ENCODE data around the gene SERPINB7. TPM values are rescaled to one million over a fixed set of nuclear protein-coding genes. Genes with fewer than 3 reads are reported as not detected.

SERPINB7 gene
- polyA plus RNA-seq, 1 donor from 2014 or later = not detected

- Histone ChIP-seq H3K9me2 (ENCODE audit: insufficient read depth, low read length) (no peaks in the 10 kb centered on the region), H3K9ac (ENCODE audit: low read length) (no peak overlapping the region), H3K27me3 (ENCODE audit: insufficient read depth, low read depth, low read length) (no peaks in the 10 kb centered on the region), H3K9me3 (ENCODE audit: low read length) (no peaks in the 10 kb centered on the region), H3K27ac (ENCODE audit: low read length) (no peak overlapping the region), H3F3A (ENCODE audit: insufficient read depth, low read length, poor library complexity, severe bottlenecking) (no peaks in the 10 kb centered on the region), H4K20me1 (ENCODE audit: insufficient read depth) (no peaks in the 10 kb centered on the region), H3K4me2 (ENCODE audit: low read length) (no peak overlapping the region), H3K4me3 (ENCODE audit: low read length) (no peak overlapping the region), H2AFZ (ENCODE audit: low read depth, low read length) (no peak overlapping the region), H3K36me3 (ENCODE audit: insufficient read depth, low read length) (no peaks in the 10 kb centered on the region), H3K79me2 (replicated peaks; ENCODE audit: insufficient read depth, low read length) (no peaks in the 10 kb centered on the region)
- TF ChIP-seq RAD21 (conservative IDR thresholded peaks at IDR 0.05) (no peak), EZH2 (IDR thresholded peaks at IDR 0.05; ENCODE audit: borderline replicate concordance, insufficient read depth, low read length, poor library complexity, severe bottlenecking) (no peak)
Measured at GRCh38 chr18:63828120-63828519, 52.9 kb downstream of the SERPINB7 start.

DNA sequence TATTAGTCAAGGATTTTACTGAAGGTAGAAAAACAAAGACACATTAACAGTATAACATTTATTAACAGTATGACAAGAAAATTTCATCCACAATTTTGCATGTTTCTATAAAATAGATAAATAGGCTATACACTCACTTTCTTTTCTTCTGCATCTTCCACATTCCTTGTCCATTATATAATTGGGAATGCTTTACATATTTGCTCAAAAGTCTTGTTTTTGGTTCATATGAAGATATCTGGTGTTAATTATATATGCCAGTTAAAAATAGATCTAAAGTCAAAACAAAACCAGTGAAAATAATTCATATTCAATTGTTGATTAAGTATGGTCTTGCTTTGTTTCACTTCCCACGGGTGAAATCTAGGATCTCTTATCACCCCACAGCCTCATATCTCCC is 53.4 kb downstream of the SERPINB7 start:
- no peak overlapping the region for H3K9ac ChIP-seq (ENCODE audit: low read length)
- H3K4me3 ChIP-seq (ENCODE audit: low read length) = no peak overlapping the region
- no peaks in the 10 kb centered on the region for H3K27me3 ChIP-seq (ENCODE audit: insufficient read depth, low read depth, low read length)
- no peaks in the 10 kb centered on the region for H3K79me2 ChIP-seq (replicated peaks; ENCODE audit: insufficient read depth, low read length)
- H3K36me3 ChIP-seq (ENCODE audit: insufficient read depth, low read length) = no peaks in the 10 kb centered on the region
- no peaks in the 10 kb centered on the region for H3K9me3 ChIP-seq (ENCODE audit: low read length)
- H4K20me1 ChIP-seq (ENCODE audit: insufficient read depth) = no peaks in the 10 kb centered on the region
- no peak overlapping the region for H2AFZ ChIP-seq (ENCODE audit: low read depth, low read length)
- no peak overlapping the region for H3K27ac ChIP-seq (ENCODE audit: low read length)
- no peaks in the 10 kb centered on the region for H3F3A ChIP-seq (ENCODE audit: insufficient read depth, low read length, poor library complexity, severe bottlenecking)
- no peak for TF ChIP-seq POLR2AphosphoS5 (IDR thresholded peaks at IDR 0.05)
- TF ChIP-seq EZH2 (IDR thresholded peaks at IDR 0.05; ENCODE audit: borderline replicate concordance, insufficient read depth, low read length, poor library complexity, severe bottlenecking) = no peak
- no peak for TF ChIP-seq EP300 (conservative IDR thresholded peaks at IDR 0.05; ENCODE audit: poor library complexity, severe bottlenecking)
- TF ChIP-seq MXI1 (conservative IDR thresholded peaks at IDR 0.05; ENCODE audit: poor library complexity, severe bottlenecking) = no peak
- no peak for TF ChIP-seq SMC3 (conservative IDR thresholded peaks at IDR 0.05; ENCODE audit: poor library complexity)
- no peak for TF ChIP-seq CTCF (IDR thresholded peaks at IDR 0.05; ENCODE audit: poor library complexity, severe bottlenecking)
- no peak for TF ChIP-seq REST (IDR thresholded peaks at IDR 0.05; ENCODE audit: borderline replicate concordance)
- no peak for TF ChIP-seq TAF1 (IDR thresholded peaks at IDR 0.05; ENCODE audit: low read depth)
- TF ChIP-seq RAD21 (conservative IDR thresholded peaks at IDR 0.05) = no peak
- no peak overlapping the region for H3K4me2 ChIP-seq (ENCODE audit: low read length)
- no peaks in the 10 kb centered on the region for H3K9me2 ChIP-seq (ENCODE audit: insufficient read depth, low read length)

DNA sequence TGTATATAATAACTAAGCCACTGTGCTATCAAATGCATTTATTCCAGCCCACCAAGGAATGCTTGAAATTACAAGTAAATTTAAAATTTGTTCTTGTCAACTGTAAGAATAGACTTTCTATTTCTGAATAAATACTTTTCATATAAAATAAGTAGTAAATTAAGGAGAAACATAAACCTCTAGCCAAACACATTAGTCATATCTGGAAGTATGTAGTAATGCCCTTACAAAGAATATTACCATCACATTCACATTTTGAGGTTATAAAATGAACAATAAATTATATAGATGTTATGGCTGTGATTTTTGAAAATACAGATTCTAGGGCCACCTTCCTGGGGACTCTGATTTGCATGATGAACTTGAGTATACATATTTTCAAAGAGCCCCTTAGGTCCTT is 54.7 kb downstream of the SERPINB7 start:
- no peak overlapping the region for H3K4me3 ChIP-seq (ENCODE audit: low read length)
- H3F3A ChIP-seq (ENCODE audit: insufficient read depth, low read length, poor library complexity, severe bottlenecking) = no peaks in the 10 kb centered on the region
- H4K20me1 ChIP-seq (ENCODE audit: insufficient read depth) = no peaks in the 10 kb centered on the region
- H3K36me3 ChIP-seq (ENCODE audit: insufficient read depth, low read length) = no peaks in the 10 kb centered on the region
- H3K9me2 ChIP-seq (ENCODE audit: insufficient read depth, low read length) = no peaks in the 10 kb centered on the region
- no peak overlapping the region for H2AFZ ChIP-seq (ENCODE audit: low read depth, low read length)
- no peak overlapping the region for H3K27ac ChIP-seq (ENCODE audit: low read length)
- no peaks in the 10 kb centered on the region for H3K9me3 ChIP-seq (ENCODE audit: low read length)
- TF ChIP-seq MXI1 (conservative IDR thresholded peaks at IDR 0.05; ENCODE audit: poor library complexity, severe bottlenecking) = no peak
- no peak for TF ChIP-seq EZH2 (IDR thresholded peaks at IDR 0.05; ENCODE audit: borderline replicate concordance, insufficient read depth, low read length, poor library complexity, severe bottlenecking)
- TF ChIP-seq EP300 (conservative IDR thresholded peaks at IDR 0.05; ENCODE audit: poor library complexity, severe bottlenecking) = no peak
- no peak for TF ChIP-seq SMC3 (conservative IDR thresholded peaks at IDR 0.05; ENCODE audit: poor library complexity)
- TF ChIP-seq POLR2AphosphoS5 (IDR thresholded peaks at IDR 0.05) = no peak
- no peak for TF ChIP-seq CTCF (IDR thresholded peaks at IDR 0.05; ENCODE audit: poor library complexity, severe bottlenecking)
- no peak for TF ChIP-seq TAF1 (IDR thresholded peaks at IDR 0.05; ENCODE audit: low read depth)
- TF ChIP-seq RAD21 (conservative IDR thresholded peaks at IDR 0.05) = no peak
- TF ChIP-seq REST (IDR thresholded peaks at IDR 0.05; ENCODE audit: borderline replicate concordance) = no peak
- no peak overlapping the region for H3K4me2 ChIP-seq (ENCODE audit: low read length)
- H3K79me2 ChIP-seq (replicated peaks; ENCODE audit: insufficient read depth, low read length) = no peaks in the 10 kb centered on the region
- H3K27me3 ChIP-seq (ENCODE audit: insufficient read depth, low read depth, low read length) = no peaks in the 10 kb centered on the region
- H3K9ac ChIP-seq (ENCODE audit: low read length) = no peak overlapping the region
